CD14-positive monocyte (primary cell): ENCODE measurements around the gene KANSL1L. TPM values are rescaled to one million over a fixed set of nuclear protein-coding genes. Genes with fewer than 3 reads are reported as not detected.

Experiments used
- DNase-seq, 3 donors: peaks; one replicate each; pipeline ENCODE4 v3.0.0-alpha.2; 2011 to 2022
- H2AFZ ChIP-seq: 2 replicates; pipeline ENCODE4 v1.6.0; 2012; ENCODE audit warnings: mild to moderate bottlenecking, low read depth, low read length, inconsistent platforms; ENCODE audit not compliant: insufficient read depth, poor library complexity, severe bottlenecking
- H3K27ac ChIP-seq, 2 donors: 1 replicate in 1 of 2; 2 replicates in 1 of 2; pipeline ENCODE4 v1.5.1; 2012 to 2013; ENCODE audit warnings: low read length in 2 of 2, control low read depth in 1 of 2, inconsistent platforms in 1 of 2, low read depth in 1 of 2, mild to moderate bottlenecking in 1 of 2
- H3K27me3 ChIP-seq, 2 donors: one replicate each; pipeline versions ENCODE4 v1.6.0 to v1.6.1; 2011 to 2013; ENCODE audit warnings: low read length in 2 of 2; ENCODE audit not compliant: control insufficient read depth in 2 of 2, insufficient read depth in 2 of 2
- H3K36me3 ChIP-seq, 2 donors: replicated peaks in 1 of 2; 1 replicate in 1 of 2; 2 replicates in 1 of 2; pipeline versions ENCODE4 v1.5.1 to v1.6.1; 2012 to 2013; ENCODE audit warnings: low read length in 2 of 2, control low read depth in 1 of 2, inconsistent platforms in 1 of 2, mild to moderate bottlenecking in 1 of 2; ENCODE audit not compliant: insufficient read depth in 2 of 2, control insufficient read depth in 1 of 2
- H3K4me1 ChIP-seq, 2 donors: 1 replicate in 1 of 2; 2 replicates in 1 of 2; pipeline versions ENCODE4 v1.5.1 to v1.6.1; 2012 to 2013; ENCODE audit warnings: low read length in 2 of 2, control low read depth in 1 of 2, inconsistent platforms in 1 of 2, mild to moderate bottlenecking in 1 of 2, moderate library complexity in 1 of 2; ENCODE audit not compliant: insufficient read depth in 2 of 2, control insufficient read depth in 1 of 2
- H3K4me2 ChIP-seq: replicated peaks from 2 replicates; pipeline ENCODE3; 2012; ENCODE audit warnings: low read length, moderate library complexity, mild to moderate bottlenecking; ENCODE audit not compliant: poor library complexity, severe bottlenecking; ENCODE audit errors: extremely low read depth
- H3K4me3 ChIP-seq, 3 experiments: fragments of 200-600 bp in 1 of 3; sonication (generic) in 1 of 3; replicated peaks in 1 of 3; 1 replicate in 2 of 3; 2 replicates in 1 of 3; pipeline ENCODE4 v1.5.1; 2011 to 2013; ENCODE audit warnings: low read length in 3 of 3, mild to moderate bottlenecking in 3 of 3, control low read depth in 2 of 3, low read depth in 2 of 3, inconsistent platforms in 1 of 3, moderate library complexity in 1 of 3
- H3K79me2 ChIP-seq: 2 replicates; pipeline ENCODE4 v1.6.0; 2012; ENCODE audit warnings: mild to moderate bottlenecking, control low read depth, inconsistent platforms, low read length, moderate library complexity; ENCODE audit not compliant: insufficient read depth
- H3K9ac ChIP-seq: 2 replicates; pipeline ENCODE4 v1.6.0; 2017; ENCODE audit warnings: low read length, mild to moderate bottlenecking; ENCODE audit not compliant: insufficient read depth, poor library complexity, severe bottlenecking
- H3K9me3 ChIP-seq, 2 donors: replicated peaks in 1 of 2; 1 replicate in 1 of 2; 2 replicates in 1 of 2; pipeline versions ENCODE4 v1.5.1 to v1.6.1; 2012 to 2013; ENCODE audit warnings: low read length in 2 of 2, control low read depth in 1 of 2; ENCODE audit not compliant: control insufficient read depth in 1 of 2, insufficient read depth in 1 of 2
- H4K20me1 ChIP-seq: 2 replicates; pipeline ENCODE4 v1.6.0; 2012; ENCODE audit warnings: mild to moderate bottlenecking, low read length, control low read depth, moderate library complexity; ENCODE audit not compliant: insufficient read depth
- H3K27ac Mint-ChIP-seq, 7 donors: one replicate each; pipeline ENCODE4 v1.8.0; 2020; ENCODE audit warnings: mild to moderate bottlenecking in 7 of 7, mixed read lengths in 7 of 7, moderate library complexity in 6 of 7, inconsistent platforms in 2 of 7
- H3K27me3 Mint-ChIP-seq, 3 donors: one replicate each; pipeline ENCODE4 v1.8.0; 2021 to 2022; ENCODE audit warnings: low read depth in 3 of 3, mild to moderate bottlenecking in 3 of 3, mixed read lengths in 3 of 3, moderate library complexity in 3 of 3, inconsistent platforms in 1 of 3
- H3K36me3 Mint-ChIP-seq, 2 donors: one replicate each; pipeline ENCODE4 v1.8.0; 2020; ENCODE audit warnings: mixed read lengths in 2 of 2, inconsistent platforms in 1 of 2, mild to moderate bottlenecking in 1 of 2
- H3K4me1 Mint-ChIP-seq: one replicate; pipeline ENCODE4 v1.8.0; 2020; ENCODE audit warnings: mild to moderate bottlenecking, mixed read lengths
- H3K4me3 Mint-ChIP-seq, 2 donors: one replicate each; pipeline ENCODE4 v1.8.0; 2020; ENCODE audit warnings: mild to moderate bottlenecking in 2 of 2, mixed read lengths in 2 of 2, moderate library complexity in 1 of 2
- H3K9me3 Mint-ChIP-seq, 7 donors: one replicate each; pipeline ENCODE4 v1.8.0; 2020 to 2022; ENCODE audit warnings: mixed read lengths in 7 of 7, mild to moderate bottlenecking in 6 of 7, moderate library complexity in 6 of 7, inconsistent platforms in 2 of 7
- CTCF ChIP-seq: fragments of 200-600 bp; IDR thresholded peaks from one replicate; pipeline ENCODE4 v1.8.0; 2022; ENCODE audit warnings: antibody characterized with exemption, mild to moderate bottlenecking
- WGBS: methylation state at CpG from one replicate; pipeline ENCODE4 v1.1.5; 2013; ENCODE audit warnings: missing lambda C conversion rate; ENCODE audit not compliant: insufficient coverage; 5-methylcytosine and 5-hydroxymethylcytosine counted together
- intact Hi-C, 2 donors: fragments of 100-400 bp; cut with micrococcal nuclease; formaldehyde crosslinking; loops; one replicate each; pipeline versions ENCODE4 v1.15.0 to v1.15.1; 2023
- polyA plus RNA-seq, 3 donors: library from polyadenylated mRNA; depleted of rRNA in 1 of 3; unstranded in 2 of 3; stranded (reverse) in 1 of 3; fragments of 300-500 nt in 2 of 3; fragments of >200 nt in 1 of 3; fragmentation: Illumina TruSeq in 2 of 3; gene quantifications; 1 replicate in 2 of 3; 2 replicates in 1 of 3; pipeline ENCODE4 v1.2.3, GENCODE V29; 2012 to 2021

KANSL1L gene
- polyA plus RNA-seq, 3 donors: 1.00 to 11.6 (median 1.3) TPM

- no peak overlapping the region for H3K9ac ChIP-seq
- DNase-seq: no peak
- no peaks in the 10 kb centered on the region for H3K36me3 ChIP-seq
- no peak overlapping the region for H3K4me3 ChIP-seq
- WGBS: no CpG with 5 or more reads among the region's 1 CpG
- no peaks in the 10 kb centered on the region for H3K36me3 Mint-ChIP-seq
- H3K27ac ChIP-seq: no peak overlapping the region
- no peak for TF ChIP-seq CTCF
- peaks cover 0 to 8% (median 0%) of the 10 kb centered on the region in 3 donors for H3K27me3 Mint-ChIP-seq
- no peak overlapping the region for H3K4me3 Mint-ChIP-seq
- no peaks in the 10 kb centered on the region for H3K9me3 ChIP-seq
- peaks cover 4% of the 10 kb centered on the region for H3K4me1 Mint-ChIP-seq
- no peaks in the 10 kb centered on the region for H3K79me2 ChIP-seq
- H3K27ac Mint-ChIP-seq: no peak overlapping the region
- H3K27me3 ChIP-seq: no peaks in the 10 kb centered on the region
- no peaks in the 10 kb centered on the region for H3K4me1 ChIP-seq
- no peak overlapping the region for H2AFZ ChIP-seq
- H3K9me3 Mint-ChIP-seq: no peaks in the 10 kb centered on the region
- H3K4me2 ChIP-seq: no peak overlapping the region
- intact Hi-C loops: loop anchor here in 1 of 2 donors (5.0 kb wide), 1 partner anchor 221 kb away; no protein-coding TSS in a partner anchor
- H4K20me1 ChIP-seq: no peaks in the 10 kb centered on the region
Measured at GRCh38 chr2:210198326-210198725, 27.1 kb upstream of the KANSL1L start.

DNA sequence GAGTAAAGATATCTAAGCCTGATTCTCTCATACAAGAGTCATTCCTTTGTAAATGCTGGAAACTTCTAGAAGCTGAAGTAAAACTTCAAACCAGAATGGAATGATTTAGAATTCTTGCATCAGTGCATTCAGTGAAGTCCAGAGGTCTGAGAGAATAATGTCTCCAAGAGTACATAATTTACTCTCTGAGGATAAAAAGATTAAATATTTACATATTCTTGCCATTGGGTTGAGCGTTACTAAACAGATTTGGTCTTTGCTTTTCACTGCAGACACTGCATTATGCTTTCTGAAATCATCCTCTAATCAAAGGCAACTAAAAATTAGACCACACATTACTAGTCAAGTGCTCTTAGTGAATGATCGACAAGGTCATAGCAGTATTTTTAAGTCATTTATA, 26.5 kb upstream of the KANSL1L start:
- Histone ChIP-seq H3K79me2 (no peaks in the 10 kb centered on the region), H3K4me3 (no peak overlapping the region), H2AFZ (no peak overlapping the region), H3K27ac (no peak overlapping the region), H3K36me3 (no peaks in the 10 kb centered on the region), H3K4me1 (no peaks in the 10 kb centered on the region), H3K4me2 (no peak overlapping the region), H3K9ac (no peak overlapping the region), H3K9me3 (no peaks in the 10 kb centered on the region), H3K27me3 (no peaks in the 10 kb centered on the region), H4K20me1 (no peaks in the 10 kb centered on the region)
- Mint-ChIP-seq H3K27me3 (peaks cover 0 to 8% (median 0%) of the 10 kb centered on the region in 3 donors), H3K9me3 (no peaks in the 10 kb centered on the region), H3K4me1 (peaks cover 4% of the 10 kb centered on the region), H3K27ac (no peak overlapping the region), H3K36me3 (no peaks in the 10 kb centered on the region), H3K4me3 (no peak overlapping the region)
- WGBS: no CpG with 5 or more reads among the region's 2 CpGs
- intact Hi-C loops: loop anchor here (2.0 to 5.0 kb wide), 2 partner anchors 220 to 221 kb away; no protein-coding TSS in a partner anchor
- DNase-seq: no peak
- no peak for TF ChIP-seq CTCF
